ENCODE data around the gene MAP2. TPM values are rescaled to one million over a fixed set of nuclear protein-coding genes. Genes with fewer than 3 reads are reported as not detected.

MAP2 gene
- 1 to 10 TPM; 2.8 to 6.2 (median 4.2) TPM for total RNA-seq
- 2.9 TPM for polyA plus RNA-seq
- long read RNA-seq, donor 1: 0 reads
- long read RNA-seq, donor 2: 0 reads
- long read RNA-seq, donor 3, partial matches to known transcripts: 3 of 6 reads
- long read RNA-seq, donor 3, other reads (novel, unspliced or antisense): 3 of 6 reads
- long read RNA-seq, donor 4: 0 reads

DNA sequence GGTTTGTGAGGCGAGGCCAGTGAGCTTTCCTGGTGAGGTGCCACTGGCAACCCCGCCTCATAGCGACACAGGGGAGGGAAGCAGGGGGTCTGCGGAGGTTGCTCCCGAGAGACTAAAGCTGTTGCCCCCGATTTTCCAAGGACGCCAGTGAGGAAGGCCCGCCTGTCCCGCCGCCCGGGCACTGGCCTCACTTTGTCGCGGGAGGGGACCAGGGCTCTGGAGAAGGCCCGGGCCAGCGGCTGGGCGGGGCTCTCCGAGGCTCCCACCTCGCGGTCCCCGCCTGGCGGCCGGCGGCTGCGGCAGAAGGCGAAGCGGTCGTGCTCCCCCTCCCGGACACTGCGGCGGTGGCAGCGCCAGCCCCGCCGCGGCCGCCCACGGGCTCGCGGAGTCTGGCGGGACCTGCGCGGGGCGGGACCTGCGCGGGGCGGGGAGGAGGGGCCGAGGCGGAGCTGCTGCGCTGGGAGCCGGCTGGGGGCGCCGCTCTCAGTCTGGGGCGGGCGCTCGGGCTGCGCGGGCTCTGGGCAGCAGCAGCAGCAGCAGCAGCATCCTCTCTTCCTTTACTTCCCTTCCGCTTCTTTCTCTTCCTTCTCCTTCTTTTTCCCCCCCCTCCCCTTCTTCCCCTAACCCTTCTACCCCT is at the start of gene MAP2:
Gene MAP2, plus strand, starts transcription at position 486 of the 637 bp plus-strand sequence. CDS start 229,124 bp downstream, outside the sequence.
- no peak within 1 kb of the TSS for H3K27ac ChIP-seq (ENCODE audit: low read length)
- 2% methylated on average over 57 of the region's 57 CpGs for WGBS

GRCh38 chr2:209376686-209377085 is 47.2 kb upstream of the MAP2 start:
- WGBS: 84% methylated on average over 1 of the region's 1 CpG
- intact Hi-C loops (cut with DNase I): no loop called here
- Histone ChIP-seq H3K27me3 (ENCODE audit: control insufficient read depth, insufficient read depth) (no peaks in the 10 kb centered on the region), H3K4me1 (ENCODE audit: control insufficient read depth, insufficient read depth, low read length) (no peaks in the 10 kb centered on the region), H3K27ac (ENCODE audit: low read length) (no peak overlapping the region), H3K4me3 (ENCODE audit: low read length) (no peak overlapping the region), H3K9me3 (ENCODE audit: control insufficient read depth, low read length) (peaks cover 1% of the 10 kb centered on the region)
- ATAC-seq: no peak
- DNase-seq: no peak

More for the DNA sequence above, at the start of gene MAP2:
- peak; percentile 100 for ATAC-seq
- Histone ChIP-seq H3K9me3 (ENCODE audit: control insufficient read depth, low read length) (no peaks in the 10 kb centered on the region), H3K4me3 (ENCODE audit: low read length) (peak within 1 kb of the TSS; percentile 89), H3K4me1 (ENCODE audit: control insufficient read depth, insufficient read depth, low read length) (no peaks in the 10 kb centered on the region), H3K27me3 (ENCODE audit: control insufficient read depth, insufficient read depth) (no peaks in the 10 kb centered on the region)
- intact Hi-C loops (cut with DNase I): loop anchor here in 3 of 4 donors (5.0 to 10.0 kb wide), 3 partner anchors 121 to 139 kb away; no protein-coding TSS in a partner anchor
- peak; percentile 85 to 94 (median 93) for DNase-seq

GRCh38 chr2:209380293-209380692 is 43.6 kb upstream of the MAP2 start:
- Histone ChIP-seq H3K27me3 (ENCODE audit: control insufficient read depth, insufficient read depth) (no peaks in the 10 kb centered on the region), H3K27ac (ENCODE audit: low read length) (no peak overlapping the region), H3K9me3 (ENCODE audit: control insufficient read depth, low read length) (peaks cover 1% of the 10 kb centered on the region), H3K4me3 (ENCODE audit: low read length) (no peak overlapping the region), H3K4me1 (ENCODE audit: control insufficient read depth, insufficient read depth, low read length) (no peaks in the 10 kb centered on the region)
- no peak for ATAC-seq
- intact Hi-C loops (cut with DNase I): no loop called here
- DNase-seq: no peak
- WGBS: 69% methylated on average over 1 of the region's 1 CpG

- no peak for ATAC-seq
- Histone ChIP-seq H3K4me3 (ENCODE audit: low read length) (no peak overlapping the region), H3K27me3 (ENCODE audit: control insufficient read depth, insufficient read depth) (no peaks in the 10 kb centered on the region), H3K4me1 (ENCODE audit: control insufficient read depth, insufficient read depth, low read length) (no peaks in the 10 kb centered on the region), H3K27ac (ENCODE audit: low read length) (no peak overlapping the region), H3K9me3 (ENCODE audit: control insufficient read depth, low read length) (peaks cover 1% of the 10 kb centered on the region)
- 28% methylated on average over 3 of the region's 3 CpGs for WGBS
- no peak for DNase-seq
- intact Hi-C loops (cut with DNase I): no loop called here
These were observed 42.8 kb upstream of the MAP2 start for GRCh38 chr2:209381091-209381490.

- Histone ChIP-seq H3K27me3 (ENCODE audit: control insufficient read depth, insufficient read depth) (no peaks in the 10 kb centered on the region), H3K4me3 (ENCODE audit: low read length) (no peak overlapping the region), H3K4me1 (ENCODE audit: control insufficient read depth, insufficient read depth, low read length) (no peaks in the 10 kb centered on the region), H3K27ac (ENCODE audit: low read length) (no peak overlapping the region), H3K9me3 (ENCODE audit: control insufficient read depth, low read length) (no peaks in the 10 kb centered on the region)
- intact Hi-C loops (cut with DNase I): no loop called here
- ATAC-seq: no peak
- no peak for DNase-seq
These were observed 41.1 kb upstream of the MAP2 start for GRCh38 chr2:209382775-209383174.

DNA sequence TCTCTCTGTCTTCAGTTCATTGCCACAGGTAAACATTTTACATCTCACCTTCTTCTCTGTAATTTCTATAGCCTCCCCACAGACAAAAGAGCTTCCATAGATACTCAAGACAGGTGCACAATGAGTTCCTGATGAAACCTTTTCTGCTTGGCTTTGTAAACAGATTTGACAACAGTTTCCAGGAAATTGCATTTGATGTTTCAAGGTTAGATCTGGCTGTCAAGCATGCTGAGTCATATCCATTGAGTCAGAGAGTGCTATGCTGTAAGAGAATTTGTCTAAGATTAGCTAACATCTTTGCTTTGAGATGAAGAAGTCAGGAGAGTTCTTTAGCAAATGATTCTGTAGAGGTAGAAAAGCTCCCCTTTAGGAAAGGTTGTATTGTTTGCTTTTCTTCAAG is 40.6 kb upstream of the MAP2 start:
- no peak overlapping the region for H3K4me3 ChIP-seq (ENCODE audit: low read length)
- H3K27ac ChIP-seq (ENCODE audit: low read length): no peak overlapping the region
- intact Hi-C loops (cut with DNase I): no loop called here
- no peaks in the 10 kb centered on the region for H3K9me3 ChIP-seq (ENCODE audit: control insufficient read depth, low read length)
- H3K27me3 ChIP-seq (ENCODE audit: control insufficient read depth, insufficient read depth): no peaks in the 10 kb centered on the region
- no peak for ATAC-seq
- H3K4me1 ChIP-seq (ENCODE audit: control insufficient read depth, insufficient read depth, low read length): no peaks in the 10 kb centered on the region
- no peak for DNase-seq

DNA sequence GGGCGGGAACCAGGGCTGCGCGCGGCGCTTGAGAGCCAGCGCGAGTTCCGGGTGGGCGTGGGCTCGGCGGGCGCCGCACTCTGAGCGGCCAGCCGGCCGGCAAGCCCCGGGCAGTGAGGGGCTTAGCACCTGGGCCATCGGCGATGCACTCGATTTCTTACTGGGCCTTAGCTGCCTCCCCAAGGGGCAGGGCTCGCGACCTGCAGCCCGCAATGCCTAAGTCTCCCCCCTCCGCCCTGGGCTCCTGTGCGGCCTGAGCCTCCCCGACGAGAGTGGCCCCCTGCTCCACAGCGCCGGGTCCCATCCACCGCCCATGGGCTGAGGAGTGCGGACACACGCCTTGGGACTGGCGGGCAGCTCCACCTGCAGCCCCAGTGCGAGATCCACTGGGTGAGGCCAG is 36.5 kb upstream of the MAP2 start:
- Histone ChIP-seq H3K4me1 (ENCODE audit: control insufficient read depth, insufficient read depth, low read length) (no peaks in the 10 kb centered on the region), H3K27ac (ENCODE audit: low read length) (no peak overlapping the region), H3K27me3 (ENCODE audit: control insufficient read depth, insufficient read depth) (no peaks in the 10 kb centered on the region), H3K9me3 (ENCODE audit: control insufficient read depth, low read length) (no peaks in the 10 kb centered on the region), H3K4me3 (ENCODE audit: low read length) (no peak overlapping the region)
- no peak for ATAC-seq
- 97% methylated on average over 34 of the region's 34 CpGs for WGBS
- peak in 2 of 3 donors; percentile 22 to 24 for DNase-seq
- intact Hi-C loops (cut with DNase I): no loop called here

- DNase-seq (peak in 1 of 3 donors; percentile 15), ATAC-seq (no peak)
- Histone ChIP-seq H3K27me3 (ENCODE audit: control insufficient read depth, insufficient read depth) (no peaks in the 10 kb centered on the region), H3K4me1 (ENCODE audit: control insufficient read depth, insufficient read depth, low read length) (no peaks in the 10 kb centered on the region), H3K4me3 (ENCODE audit: low read length) (no peak overlapping the region), H3K9me3 (ENCODE audit: control insufficient read depth, low read length) (no peaks in the 10 kb centered on the region), H3K27ac (ENCODE audit: low read length) (no peak overlapping the region)
- intact Hi-C loops (cut with DNase I): no loop called here
- 71% methylated on average over 4 of the region's 4 CpGs for WGBS
These were observed 35.3 kb upstream of the MAP2 start for GRCh38 chr2:209388446-209389037.

DNA sequence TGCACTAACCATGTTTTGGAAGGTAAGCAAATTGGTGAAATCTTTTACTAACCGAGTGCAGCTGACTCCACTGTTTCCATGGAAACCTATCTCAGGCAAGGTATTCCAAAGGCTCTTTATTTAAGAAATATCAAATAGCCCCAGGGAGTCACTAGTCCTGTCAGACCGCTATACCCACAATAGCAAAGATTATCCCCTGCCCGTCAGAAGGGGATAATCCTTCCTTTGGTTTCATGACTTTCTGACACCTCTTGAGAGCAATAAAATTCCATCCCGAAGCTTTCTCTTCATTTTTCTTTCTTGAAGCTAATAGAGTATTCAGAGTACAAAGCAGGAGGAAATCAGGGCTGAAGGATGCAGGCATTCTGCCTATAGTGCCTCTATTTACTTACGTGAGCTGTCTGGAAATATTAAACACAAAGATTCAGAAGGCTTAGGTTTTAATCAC is 34.7 kb upstream of the MAP2 start:
- ATAC-seq (no peak), DNase-seq (no peak)
- no peaks in the 10 kb centered on the region for H3K4me1 ChIP-seq (ENCODE audit: control insufficient read depth, insufficient read depth, low read length)
- no peak overlapping the region for H3K27ac ChIP-seq (ENCODE audit: low read length)
- no peak overlapping the region for H3K4me3 ChIP-seq (ENCODE audit: low read length)
- no peaks in the 10 kb centered on the region for H3K27me3 ChIP-seq (ENCODE audit: control insufficient read depth, insufficient read depth)
- 60% methylated on average over 5 of the region's 5 CpGs for WGBS
- no peaks in the 10 kb centered on the region for H3K9me3 ChIP-seq (ENCODE audit: control insufficient read depth, low read length)
- intact Hi-C loops (cut with DNase I): no loop called here

GRCh38 chr2:209390839-209391238 is 33.0 kb upstream of the MAP2 start:
- no peak overlapping the region for H3K4me3 ChIP-seq (ENCODE audit: low read length)
- H3K27ac ChIP-seq (ENCODE audit: low read length): no peak overlapping the region
- no peaks in the 10 kb centered on the region for H3K4me1 ChIP-seq (ENCODE audit: control insufficient read depth, insufficient read depth, low read length)
- DNase-seq (no peak), ATAC-seq (no peak)
- no peaks in the 10 kb centered on the region for H3K9me3 ChIP-seq (ENCODE audit: control insufficient read depth, low read length)
- WGBS: 59% methylated on average over 1 of the region's 1 CpG
- intact Hi-C loops (cut with DNase I): no loop called here
- no peaks in the 10 kb centered on the region for H3K27me3 ChIP-seq (ENCODE audit: control insufficient read depth, insufficient read depth)

DNA sequence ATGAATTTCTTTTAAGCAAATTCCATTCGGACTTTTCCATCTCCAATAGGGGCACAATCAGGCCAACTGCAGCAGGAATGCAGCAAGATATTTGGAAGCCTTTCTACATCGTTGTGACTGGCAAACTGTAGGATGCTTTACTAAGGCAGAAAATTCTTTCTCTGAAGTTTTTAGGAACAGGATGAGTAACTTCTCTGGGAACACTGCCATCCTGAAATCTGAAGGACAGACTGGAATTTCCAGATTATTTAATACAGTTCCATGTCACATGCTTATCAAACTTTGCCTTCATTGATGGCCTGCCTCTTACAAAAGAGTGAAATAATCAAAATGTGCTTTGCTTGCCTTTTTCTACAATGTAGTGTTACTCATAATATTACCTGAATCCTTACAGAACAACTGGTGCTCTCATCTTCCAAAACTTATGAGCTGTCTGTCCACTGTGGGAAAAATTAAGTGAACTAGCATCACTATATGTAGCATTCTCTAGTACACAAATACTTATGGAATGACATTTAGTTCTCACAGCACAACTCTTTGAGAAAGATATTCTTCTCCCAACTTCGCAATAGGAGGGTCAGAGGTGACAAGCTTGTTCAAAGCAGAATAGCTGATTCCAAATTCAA is 32.0 kb upstream of the MAP2 start:
- ATAC-seq (no peak), DNase-seq (no peak)
- no peak overlapping the region for H3K4me3 ChIP-seq (ENCODE audit: low read length)
- no peak overlapping the region for H3K27ac ChIP-seq (ENCODE audit: low read length)
- H3K9me3 ChIP-seq (ENCODE audit: control insufficient read depth, low read length): no peaks in the 10 kb centered on the region
- 38% methylated on average over 3 of the region's 3 CpGs for WGBS
- no peaks in the 10 kb centered on the region for H3K4me1 ChIP-seq (ENCODE audit: control insufficient read depth, insufficient read depth, low read length)
- no peaks in the 10 kb centered on the region for H3K27me3 ChIP-seq (ENCODE audit: control insufficient read depth, insufficient read depth)
- intact Hi-C loops (cut with DNase I): no loop called here
